Raji (cell line): ENCODE data around the gene NPTXR.

Source experiments
- POLR2A ChIP-seq: IDR thresholded peaks from 2 replicates; pipeline ENCODE4 v1.6.1; 2011; ENCODE audit warnings: low read depth, low read length, control low read depth; ENCODE audit not compliant: insufficient read depth

NPTXR gene

GRCh38 chr22:38811241-38811640, 32.6 kb downstream of the NPTXR start:
- no peak for TF ChIP-seq POLR2A

- no peak for TF ChIP-seq POLR2A
Observed at GRCh38 chr22:38802671-38803121, 41.1 kb downstream of the NPTXR start.

GRCh38 chr22:38799265-38800002, 44.4 kb downstream of the NPTXR start:
- no peak for TF ChIP-seq POLR2A

- no peak for TF ChIP-seq POLR2A
Observed at GRCh38 chr22:38798496-38798895, 45.3 kb downstream of the NPTXR start.

GRCh38 chr22:38796262-38796957, 47.4 kb downstream of the NPTXR start:
- TF ChIP-seq POLR2A, result no peak

- TF ChIP-seq POLR2A, result no peak
Observed at GRCh38 chr22:38795569-38795968, 48.3 kb downstream of the NPTXR start.

- TF ChIP-seq POLR2A, result peak; percentile 51; the same call in 1 of the 2 replicates
Observed at GRCh38 chr22:38793721-38794466, 49.9 kb downstream of the NPTXR start, which contains the start of gene DNAL4. Gene DNAL4 (minus strand): TSS chr22:38794143. CDS start chr22:38782731, 11,412 bp downstream.

GRCh38 chr22:38793317-38793716, 50.5 kb downstream of the NPTXR start:
- no peak for TF ChIP-seq POLR2A

GRCh38 chr22:38792833-38793232, 51.0 kb downstream of the NPTXR start:
- TF ChIP-seq POLR2A, result no peak

GRCh38 chr22:38789606-38790005, 54.2 kb downstream of the NPTXR start:
- TF ChIP-seq POLR2A, result no peak

GRCh38 chr22:38788846-38789245, 55.0 kb downstream of the NPTXR start:
- TF ChIP-seq POLR2A, result no peak

- TF ChIP-seq POLR2A, result no peak
Observed at GRCh38 chr22:38788021-38788816, 55.6 kb downstream of the NPTXR start.

GRCh38 chr22:38786631-38787030, 57.2 kb downstream of the NPTXR start:
- no peak for TF ChIP-seq POLR2A

- TF ChIP-seq POLR2A, result no peak
Observed at GRCh38 chr22:38784856-38785255, 59.0 kb downstream of the NPTXR start.

- TF ChIP-seq POLR2A, result no peak
Observed at GRCh38 chr22:38784035-38784434, 59.8 kb downstream of the NPTXR start.
